ENCODE results near the gene FSTL4.

GRCh38 chr5:133595465-133595864 lies 16.9 kb downstream of the FSTL4 start:
- no peak for TF ChIP-seq CTCF (IDR thresholded peaks at IDR 0.05)
- TF ChIP-seq POLR2A (IDR thresholded peaks at IDR 0.05): no peak

Data from lower leg skin (tissue), 3 donors.